HG02588 (cell line): ENCODE measurements around the gene NOCT.
"Not testable (repeated sequence)": the region's sequence is repeated elsewhere in the genome, so short reads cannot be mapped to it uniquely, and the experiment has no call there.

Experiments used
- ATAC-seq: cut with Tn5 transposase; IDR thresholded peaks from one replicate; pipeline ENCODE4 v1.9.1; 2021; ENCODE audit warnings: mild to moderate bottlenecking, moderate library complexity; ENCODE audit not compliant: unreplicated experiment

The NOCT gene

GRCh38 chr4:139015269-139015947, at the start of gene NOCT:
Gene NOCT, plus strand, starts transcription at chr4:139015781. Its CDS starts 201 bp downstream, at chr4:139015982.
- ATAC-seq: peak; percentile 94

DNA sequence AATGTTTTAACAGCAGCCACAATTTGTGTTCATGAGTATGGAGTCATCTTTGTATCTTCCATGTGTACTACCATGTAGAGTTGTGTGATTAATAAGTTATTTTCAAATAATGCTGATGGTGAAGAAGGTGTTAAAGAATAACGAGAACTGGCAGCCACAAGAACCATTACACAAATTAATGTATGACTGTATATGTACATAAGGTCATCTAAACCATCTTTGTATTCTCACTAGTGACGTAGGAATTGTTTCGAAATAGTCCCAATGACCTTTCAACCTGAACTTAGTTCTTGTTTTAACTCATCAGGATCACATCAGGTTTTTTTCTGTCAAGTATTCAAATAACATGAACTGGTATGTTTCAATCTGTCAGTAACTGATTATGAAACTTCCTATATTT, 48.3 kb upstream of the NOCT start:
- peak; percentile 95 for ATAC-seq

- no peak for ATAC-seq
Observed at GRCh38 chr4:138972956-138973801, 42.4 kb upstream of the NOCT start.

DNA sequence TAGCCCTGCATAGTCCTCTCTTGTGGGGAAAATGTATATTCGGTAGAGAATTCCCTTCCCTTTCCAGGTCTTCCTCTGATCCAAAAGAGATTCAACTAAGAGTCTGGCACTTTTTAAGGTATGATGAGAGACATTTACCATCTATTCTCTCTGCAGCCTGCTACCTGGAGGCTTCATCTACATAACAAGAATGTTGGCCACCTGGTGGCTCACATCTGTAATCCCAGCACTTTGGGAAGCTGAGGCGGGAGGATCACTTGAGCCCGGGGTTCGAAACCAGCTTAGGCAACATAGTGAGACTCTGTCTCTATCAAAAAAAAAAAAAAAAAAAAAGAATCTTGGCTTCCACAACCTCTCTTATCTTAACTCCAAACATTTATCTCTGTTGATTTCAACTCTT, 40.4 kb upstream of the NOCT start:
- ATAC-seq: no peak

GRCh38 chr4:138976526-138976925, 39.1 kb upstream of the NOCT start:
- ATAC-seq: no peak

GRCh38 chr4:138977524-138977923, 38.1 kb upstream of the NOCT start:
- peak; percentile 96 for ATAC-seq

DNA sequence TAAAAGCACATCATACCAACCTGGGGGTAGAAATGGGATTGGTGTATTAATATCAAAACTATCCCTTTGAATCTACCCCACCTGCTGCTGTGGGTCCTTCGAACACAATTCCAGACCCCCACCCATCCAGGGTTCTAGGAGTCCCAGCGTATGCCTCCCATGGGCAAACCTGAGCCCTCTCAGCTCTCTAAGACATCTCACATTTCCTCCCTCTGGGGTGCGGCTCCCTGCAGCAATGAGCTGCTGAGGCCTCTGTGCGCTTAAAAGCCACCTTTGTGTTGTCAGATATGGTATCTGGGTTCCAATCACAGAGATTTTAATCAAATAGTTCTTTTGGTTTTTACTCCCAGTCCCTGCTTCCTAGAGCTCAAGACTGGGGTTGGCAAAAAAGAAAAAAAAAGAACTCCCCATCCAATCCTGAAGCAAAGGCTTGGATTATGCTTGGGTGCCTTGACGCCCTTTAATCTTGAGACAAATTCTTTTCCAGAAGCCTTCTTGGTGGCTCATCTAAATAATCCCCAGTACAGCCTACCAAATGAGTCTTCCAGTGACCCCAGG, 37.5 kb upstream of the NOCT start:
- no peak for ATAC-seq

DNA sequence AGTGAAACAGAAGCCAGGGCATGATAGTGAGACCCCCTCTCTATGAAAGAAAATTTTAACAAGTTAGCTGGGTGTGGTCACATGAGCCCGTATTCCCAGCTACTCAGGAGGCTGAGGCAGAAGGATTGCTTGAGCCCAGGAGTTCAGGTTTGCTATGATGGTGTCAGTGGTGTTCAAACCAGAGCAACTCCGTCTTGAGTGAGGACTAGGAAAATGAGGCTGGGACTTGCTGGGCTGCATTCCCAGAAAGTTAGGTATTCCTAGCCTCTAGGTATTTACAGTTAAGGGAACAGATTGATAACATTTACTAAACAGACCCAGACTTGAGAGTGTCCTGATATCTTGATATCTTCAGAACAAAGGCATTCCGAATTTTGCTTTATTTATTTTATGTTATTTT, 37.0 kb upstream of the NOCT start:
- no peak for ATAC-seq

- no peak for ATAC-seq
Observed at GRCh38 chr4:138979742-138980141, 35.8 kb upstream of the NOCT start.

DNA sequence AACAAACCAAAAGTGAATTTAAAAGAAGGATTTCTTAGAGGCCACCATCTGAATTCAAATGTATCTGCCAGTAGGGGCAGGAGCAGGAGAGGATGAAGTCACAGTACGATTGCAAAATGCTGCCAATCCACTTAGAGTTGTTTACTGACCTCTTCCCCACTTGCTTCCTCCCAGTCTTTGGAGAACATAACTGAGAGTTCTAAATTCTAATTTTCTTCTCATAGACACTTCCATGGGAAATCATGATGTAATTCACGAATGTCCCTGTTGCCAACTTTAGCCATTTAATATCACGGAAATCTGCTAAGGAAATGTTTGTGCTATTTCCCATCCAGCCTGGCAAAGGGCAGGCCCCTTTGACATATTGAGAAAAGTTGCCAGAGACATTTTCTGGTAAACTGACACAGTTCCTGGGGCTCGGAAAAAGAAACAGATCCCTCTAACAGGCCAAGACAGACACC, 33.6 kb upstream of the NOCT start:
- ATAC-seq: no peak

DNA sequence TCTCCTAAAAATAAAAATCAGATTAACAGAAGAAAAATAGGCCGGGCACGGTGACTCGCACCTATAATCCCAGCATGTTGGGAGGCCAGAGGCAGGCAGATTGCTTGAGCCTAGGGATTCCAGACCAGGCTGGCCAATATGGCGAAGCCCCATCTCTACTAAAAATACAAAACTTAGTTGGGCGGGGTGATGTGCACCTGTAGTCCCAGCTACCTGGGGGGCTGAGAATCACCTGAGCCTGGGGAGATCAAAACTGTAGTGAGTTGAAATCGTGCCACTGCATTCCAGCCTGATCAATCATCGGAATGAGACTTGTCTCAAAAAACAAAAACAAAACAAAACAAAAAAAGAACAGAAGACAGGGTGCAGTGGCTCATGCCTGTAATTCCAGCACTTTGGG, 32.8 kb upstream of the NOCT start:
- ATAC-seq: no peak

DNA sequence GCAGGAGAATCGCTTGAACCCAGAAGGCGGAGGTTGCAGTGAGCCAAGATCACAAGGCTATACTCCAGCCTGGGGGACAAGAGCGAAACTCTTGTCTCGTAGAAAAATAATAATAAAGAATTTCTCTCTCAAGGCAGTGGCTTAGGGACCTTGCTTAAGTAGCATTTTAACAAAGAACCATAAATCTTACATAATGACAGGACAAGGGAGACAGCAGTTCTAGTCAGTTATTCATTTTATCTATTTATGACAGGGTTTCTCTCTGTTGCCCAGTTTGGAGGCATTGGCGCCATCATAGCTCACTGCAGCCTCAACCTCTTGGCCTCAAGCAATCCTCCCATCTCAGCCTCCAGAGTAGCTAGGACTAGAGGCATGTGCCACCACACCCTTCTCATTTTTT, 31.9 kb upstream of the NOCT start:
- ATAC-seq: no peak

DNA sequence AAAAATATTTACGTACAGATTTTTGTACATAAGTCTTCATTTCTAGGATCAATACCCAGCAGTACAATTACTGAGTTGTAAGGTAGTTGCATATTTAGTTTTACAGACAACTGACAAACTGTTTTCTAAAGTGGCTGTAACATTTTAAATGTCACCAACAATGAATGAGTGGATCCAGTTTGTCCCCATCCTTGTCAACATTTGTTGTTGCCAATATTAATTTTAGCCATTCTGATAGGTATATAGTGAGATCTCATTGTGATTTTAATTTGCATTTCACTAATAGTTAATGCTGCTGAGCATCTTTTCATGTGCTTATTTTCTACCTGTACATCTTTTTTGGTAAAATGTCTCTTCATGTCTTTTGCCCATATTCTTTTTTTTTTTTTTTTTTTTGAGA, 30.9 kb upstream of the NOCT start:
- no peak for ATAC-seq

DNA sequence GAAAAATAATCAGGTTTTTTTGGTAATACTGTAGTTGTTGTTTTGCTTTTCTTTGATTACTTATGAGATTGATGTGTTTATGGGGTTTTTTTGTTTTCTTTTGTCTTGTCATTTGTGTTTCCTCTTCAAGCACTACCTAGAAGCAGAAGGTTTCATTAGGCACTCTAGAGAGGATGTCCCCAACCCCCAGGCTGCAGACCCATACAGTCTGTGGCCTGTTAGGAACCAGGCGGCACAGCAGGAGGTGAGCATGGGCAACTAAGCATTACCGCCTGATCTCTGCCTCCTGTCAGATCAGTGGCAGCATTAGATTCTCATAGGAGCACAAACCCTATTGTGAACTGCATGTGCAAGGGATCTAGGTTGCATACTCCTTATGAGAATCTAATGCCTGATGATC, 22.9 kb upstream of the NOCT start:
- ATAC-seq: no peak

DNA sequence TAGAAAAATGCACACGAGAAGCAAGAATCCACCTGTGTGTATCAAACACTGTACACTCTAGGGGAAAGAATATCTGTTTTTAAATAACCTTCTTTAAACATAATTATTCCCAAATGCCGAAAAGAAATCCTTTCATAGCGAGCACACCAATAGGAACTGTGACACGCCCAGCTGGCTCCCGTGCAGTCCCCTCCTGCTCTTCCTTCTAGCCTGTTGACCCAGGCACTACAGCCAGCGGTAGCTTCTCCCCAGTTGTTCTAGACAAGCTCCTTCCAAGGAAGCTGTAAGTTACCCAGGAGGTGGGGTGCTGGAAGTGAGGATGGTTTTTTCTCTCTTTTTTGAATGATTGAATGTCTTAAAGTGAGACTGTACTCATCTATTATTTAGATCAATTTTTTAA, 19.5 kb upstream of the NOCT start:
- ATAC-seq: no peak

GRCh38 chr4:138999666-139000065, 15.9 kb upstream of the NOCT start:
- no peak for ATAC-seq

GRCh38 chr4:139000134-139000533, 15.4 kb upstream of the NOCT start:
- ATAC-seq: not testable (repeated sequence)

- ATAC-seq: not testable (repeated sequence)
Observed at GRCh38 chr4:139001430-139001829, 14.2 kb upstream of the NOCT start.

GRCh38 chr4:139003668-139004067, 11.9 kb upstream of the NOCT start:
- ATAC-seq: not testable (repeated sequence)

DNA sequence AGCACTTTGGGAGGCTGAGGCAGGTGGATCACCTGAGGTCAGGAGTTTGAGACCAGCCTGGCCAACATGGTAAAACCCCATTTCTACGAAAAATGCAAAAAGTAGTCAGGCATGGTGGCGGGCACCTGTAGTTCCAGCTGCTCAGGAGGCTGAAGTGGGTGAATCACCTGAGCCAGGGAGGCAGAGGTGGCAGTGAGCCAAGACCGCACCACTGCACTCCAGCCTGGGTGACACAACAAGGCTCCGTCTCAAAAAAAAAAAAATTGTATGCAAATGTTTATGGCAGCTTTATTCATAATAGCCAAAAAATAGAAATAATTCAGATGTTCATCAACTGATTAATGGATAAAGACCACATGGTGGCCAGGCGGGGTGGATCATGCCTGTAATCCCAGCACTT, 9.8 kb upstream of the NOCT start:
- ATAC-seq: no peak

GRCh38 chr4:139007640-139008039, 7.9 kb upstream of the NOCT start:
- no peak for ATAC-seq

- ATAC-seq: not testable (repeated sequence)
Observed at GRCh38 chr4:139008278-139008677, 7.3 kb upstream of the NOCT start.
